DND-41 (cell line): ENCODE results near the gene PPP3R1.

Experiments used
- ATAC-seq: fragments of 200-7000 bp; cut with Tn5 transposase; 3 replicates; pipeline ENCODE4 v1.9.1; 2021; ENCODE audit warnings: low read depth; ENCODE audit not compliant: insufficient read depth
- DNase-seq: peaks from one replicate; pipeline ENCODE4 v3.0.0-alpha.2; 2020
- H2AFZ ChIP-seq: 2 replicates; pipeline ENCODE4 v1.6.0; 2012; ENCODE audit warnings: low read depth, low read length
- H3K27ac ChIP-seq: 2 replicates; pipeline ENCODE4 v1.5.1; 2012; ENCODE audit warnings: low read length, inconsistent platforms
- H3K27me3 ChIP-seq: fragments of 200-600 bp; sonication (generic); 2 replicates; pipeline ENCODE4 v1.6.0; 2012; ENCODE audit warnings: low read length, mild to moderate bottlenecking, inconsistent platforms; ENCODE audit not compliant: insufficient read depth, poor library complexity
- H3K36me3 ChIP-seq: 2 replicates; pipeline ENCODE4 v1.5.1; 2012; ENCODE audit warnings: low read length, inconsistent platforms; ENCODE audit not compliant: insufficient read depth
- H3K4me1 ChIP-seq: 2 replicates; pipeline ENCODE4 v1.5.1; 2012; ENCODE audit warnings: mild to moderate bottlenecking, low read length; ENCODE audit not compliant: insufficient read depth
- H3K4me2 ChIP-seq: 2 replicates; pipeline ENCODE4 v1.6.0; 2012; ENCODE audit warnings: mild to moderate bottlenecking, moderate library complexity, low read length, inconsistent platforms; ENCODE audit not compliant: insufficient read depth
- H3K4me3 ChIP-seq, 2 experiments: fragments of 200-600 bp in 1 of 2; shearing (Covaris generic) in 1 of 2; 2 replicates each; pipeline ENCODE4 v1.5.1; 2012 to 2016; ENCODE audit warnings: inconsistent platforms in 2 of 2, low read length in 2 of 2, mild to moderate bottlenecking in 2 of 2, low read depth in 1 of 2, moderate library complexity in 1 of 2
- H3K79me2 ChIP-seq: 2 replicates; pipeline ENCODE4 v1.6.0; 2012; ENCODE audit warnings: low read length, inconsistent platforms; ENCODE audit not compliant: insufficient read depth
- H3K9ac ChIP-seq: 2 replicates; pipeline ENCODE4 v1.6.0; 2012; ENCODE audit warnings: low read depth, mild to moderate bottlenecking, inconsistent platforms, low read length, moderate library complexity
- H3K9me3 ChIP-seq: 2 replicates; pipeline ENCODE4 v1.5.1; 2012; ENCODE audit warnings: low read length, moderate library complexity, mild to moderate bottlenecking, inconsistent platforms; ENCODE audit not compliant: insufficient read depth, severe bottlenecking
- H4K20me1 ChIP-seq: 2 replicates; pipeline ENCODE4 v1.6.0; 2012; ENCODE audit warnings: low read length; ENCODE audit not compliant: insufficient read depth
- CTCF ChIP-seq: IDR thresholded peaks from 2 replicates; pipeline ENCODE4 v1.5.1; 2012; ENCODE audit warnings: borderline replicate concordance, low read length, moderate library complexity, mild to moderate bottlenecking; ENCODE audit not compliant: poor library complexity, severe bottlenecking; ENCODE audit errors: extremely low read depth
- EZH2 ChIP-seq: IDR thresholded peaks from 3 replicates; pipeline ENCODE4 v1.6.1; 2012; ENCODE audit warnings: borderline replicate concordance, low read depth, mild to moderate bottlenecking, moderate library complexity, low read length, inconsistent platforms; ENCODE audit not compliant: severe bottlenecking

The PPP3R1 gene

GRCh38 chr2:68151037-68151436 is 101.3 kb downstream of the PPP3R1 start:
- Histone ChIP-seq H2AFZ (no peak overlapping the region), H3K9me3 (no peaks in the 10 kb centered on the region), H3K27ac (no peak overlapping the region), H3K4me3 (no peak overlapping the region), H3K9ac (no peak overlapping the region), H3K36me3 (no peaks in the 10 kb centered on the region), H3K79me2 (peaks cover 10% of the 10 kb centered on the region), H3K27me3 (no peaks in the 10 kb centered on the region), H4K20me1 (no peaks in the 10 kb centered on the region; the same call in 1 of the 2 replicates), H3K4me1 (peaks cover 20% of the 10 kb centered on the region), H3K4me2 (no peak overlapping the region; the same call in 1 of the 2 replicates)
- TF ChIP-seq CTCF (no peak), EZH2 (no peak)
- ATAC-seq: peak; percentile 37; the same call in 2 of the 3 replicates
- DNase-seq: no peak

GRCh38 chr2:68141875-68142274 is 110.5 kb downstream of the PPP3R1 start:
- H3K27me3 ChIP-seq: no peaks in the 10 kb centered on the region
- no peaks in the 10 kb centered on the region for H3K9me3 ChIP-seq
- DNase-seq (no peak), ATAC-seq (no peak)
- no peaks in the 10 kb centered on the region for H4K20me1 ChIP-seq
- TF ChIP-seq EZH2 (no peak), CTCF (no peak)
- no peak overlapping the region for H3K4me3 ChIP-seq
- no peaks in the 10 kb centered on the region for H3K4me1 ChIP-seq
- H2AFZ ChIP-seq: no peak overlapping the region
- H3K27ac ChIP-seq: no peak overlapping the region
- H3K79me2 ChIP-seq: no peaks in the 10 kb centered on the region
- H3K9ac ChIP-seq: no peak overlapping the region
- no peak overlapping the region for H3K4me2 ChIP-seq
- H3K36me3 ChIP-seq: peaks cover 6% of the 10 kb centered on the region; the same call in 1 of the 2 replicates

- no peaks in the 10 kb centered on the region for H3K27me3 ChIP-seq
- no peak overlapping the region for H3K9ac ChIP-seq
- no peak overlapping the region for H3K4me2 ChIP-seq
- H4K20me1 ChIP-seq: no peaks in the 10 kb centered on the region
- H3K79me2 ChIP-seq: no peaks in the 10 kb centered on the region
- no peak for DNase-seq
- H3K4me1 ChIP-seq: no peaks in the 10 kb centered on the region
- no peaks in the 10 kb centered on the region for H3K9me3 ChIP-seq
- ATAC-seq: no peak
- no peak overlapping the region for H3K4me3 ChIP-seq
- H3K27ac ChIP-seq: no peak overlapping the region
- no peak for TF ChIP-seq CTCF
- TF ChIP-seq EZH2: no peak
- H3K36me3 ChIP-seq: peaks cover 10% of the 10 kb centered on the region
- H2AFZ ChIP-seq: no peak overlapping the region
Measured at GRCh38 chr2:68135448-68136320, 116.6 kb downstream of the PPP3R1 start.
